ENCODE results near the gene TMEM176B. TPM values are rescaled to one million over a fixed set of nuclear protein-coding genes. Genes with fewer than 3 reads are reported as not detected.

TMEM176B gene
- 2.4 TPM in 2 replicates for polyA plus RNA-seq (2013)

DNA sequence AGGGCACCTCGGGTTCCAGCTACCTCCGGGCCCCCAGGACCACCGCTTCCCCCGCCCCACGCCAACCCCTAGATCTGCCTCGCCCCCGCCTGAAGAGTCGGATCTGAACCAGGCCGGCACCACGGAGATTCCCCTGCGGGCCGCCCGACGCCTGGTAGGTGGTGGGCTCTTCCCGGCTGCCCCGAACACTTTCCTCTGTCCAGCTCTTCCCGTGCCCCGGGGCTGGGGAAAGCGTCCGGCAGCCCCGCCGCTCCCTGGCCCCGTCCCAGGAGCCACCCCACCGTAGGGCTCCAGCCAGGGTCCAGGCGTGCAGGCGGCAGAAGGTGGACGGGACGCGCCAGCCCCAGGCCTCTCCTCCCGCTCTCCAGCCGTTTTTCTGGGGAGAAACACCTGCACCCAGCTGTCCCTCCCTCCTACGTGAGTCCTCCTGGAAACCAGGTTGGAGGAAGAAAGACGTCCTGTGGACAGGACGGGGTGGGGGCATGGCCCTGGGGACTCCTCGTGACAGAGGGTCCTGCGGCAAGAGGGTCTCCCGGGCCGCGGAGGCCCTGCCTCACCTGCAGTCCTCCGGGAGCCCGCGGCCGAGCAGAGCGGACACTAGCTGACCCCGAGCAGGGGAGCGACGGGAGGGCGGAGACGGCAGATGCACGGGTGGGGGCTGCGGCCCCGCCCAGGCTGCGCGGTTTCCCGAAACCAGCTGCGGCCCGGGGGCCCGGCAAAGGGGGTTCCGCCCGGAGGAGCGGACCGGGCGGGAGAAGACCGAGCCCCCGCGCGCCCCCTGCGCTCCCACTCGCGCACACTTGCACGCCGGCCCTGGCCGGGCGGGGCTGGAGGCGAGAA, at the start of gene TMEM176B:
TSS of gene TMEM176B (minus strand) at position 624 of the 840 bp plus-strand sequence. CDS start 3,795 bp downstream, outside the sequence.
- H2AFZ ChIP-seq (ENCODE audit: insufficient read depth, low read length, poor library complexity), result no peak within 1 kb of the TSS
- peak within 1 kb of the TSS; percentile 67 for H3K4me2 ChIP-seq (ENCODE audit: low read length)
- H2AK5ac ChIP-seq (ENCODE audit: low read length), result no peak within 1 kb of the TSS
- H3K79me1 ChIP-seq (ENCODE audit: low read length), result no peaks in the 10 kb centered on the region
- no peaks in the 10 kb centered on the region for H3K36me3 ChIP-seq (ENCODE audit: control insufficient read depth in 1 of 2, insufficient read depth in 2 of 2, low read length in 2 of 2)
- H3K14ac ChIP-seq (ENCODE audit: low read length), result no peak within 1 kb of the TSS
- H2BK12ac ChIP-seq (ENCODE audit: low read length), result no peak within 1 kb of the TSS
- no peak within 1 kb of the TSS for H2BK120ac ChIP-seq (ENCODE audit: insufficient read depth, low read length, poor library complexity)
- H3K9ac ChIP-seq (ENCODE audit: low read length), result no peak within 1 kb of the TSS
- H3K18ac ChIP-seq (ENCODE audit: low read length), result no peak within 1 kb of the TSS
- no peak within 1 kb of the TSS for H3K4ac ChIP-seq (ENCODE audit: low read depth, low read length)
- peaks cover 4% of the 10 kb centered on the region for H3K9me3 ChIP-seq (ENCODE audit: insufficient read depth, low read depth, low read length)
- H4K12ac ChIP-seq (ENCODE audit: low read depth, low read length), result no peak within 1 kb of the TSS
- H3K79me2 ChIP-seq (ENCODE audit: control insufficient read depth, insufficient read depth, low read length, poor library complexity), result no peaks in the 10 kb centered on the region
- no peak within 1 kb of the TSS for H3K23ac ChIP-seq (ENCODE audit: low read length)
- no peak for DNase-seq
- H2BK5ac ChIP-seq (ENCODE audit: low read depth, low read length, poor library complexity), result no peak within 1 kb of the TSS
- H3K4me3 ChIP-seq (ENCODE audit: low read depth, low read length), result peak within 1 kb of the TSS; percentile 43
- no peak within 1 kb of the TSS for H4K8ac ChIP-seq (ENCODE audit: low read depth, low read length)
- H4K91ac ChIP-seq (ENCODE audit: low read depth, low read length), result no peak within 1 kb of the TSS
- WGBS (ENCODE audit: extremely low coverage, insufficient coverage, insufficient read length), result no CpG with 5 or more reads among the region's 75 CpGs
- H3K27me3 ChIP-seq (ENCODE audit: insufficient read depth, low read length), result peaks cover 34% of the 10 kb centered on the region
- H3K4me1 ChIP-seq (ENCODE audit: control insufficient read depth in 1 of 2, insufficient read depth in 2 of 2, low read length in 2 of 2), result peaks cover 6 to 9% of the 10 kb centered on the region in 2 experiments
- no peak within 1 kb of the TSS for H3K27ac ChIP-seq (ENCODE audit: low read depth, low read length)

DNA sequence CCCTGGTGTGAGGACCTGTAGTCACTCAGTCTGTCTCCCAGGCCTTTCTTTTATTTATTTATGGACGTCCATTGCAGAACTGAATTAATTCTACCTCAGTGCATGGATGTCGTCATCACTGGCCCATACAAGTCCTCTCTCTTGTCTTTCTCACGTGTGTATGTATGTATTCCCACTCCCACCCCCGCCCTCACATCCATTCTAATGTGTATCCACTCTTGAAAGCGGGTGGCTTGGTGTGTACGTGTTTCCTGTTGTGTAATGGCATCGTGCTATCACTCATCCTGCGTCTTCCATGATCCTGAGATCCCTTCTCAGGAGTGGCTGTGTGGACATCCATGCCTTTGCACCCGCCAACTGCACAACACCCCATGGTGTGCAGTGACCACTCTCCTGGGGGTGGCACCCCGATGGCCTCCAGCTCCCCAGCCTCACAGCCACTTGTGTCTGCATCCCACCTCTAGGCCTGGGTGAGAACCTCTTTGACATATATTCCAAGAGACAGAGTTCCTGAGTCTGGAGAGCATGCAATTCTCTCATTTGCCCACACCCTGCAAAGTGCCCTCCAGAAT, 49.1 kb upstream of the TMEM176B start:
- no peaks in the 10 kb centered on the region for H3K79me2 ChIP-seq (ENCODE audit: control insufficient read depth, insufficient read depth, low read length, poor library complexity)
- no peak overlapping the region for H3K4me2 ChIP-seq (ENCODE audit: low read length)
- H3K27ac ChIP-seq (ENCODE audit: low read depth, low read length), result no peak overlapping the region
- no peak overlapping the region for H4K91ac ChIP-seq (ENCODE audit: low read depth, low read length)
- H2BK5ac ChIP-seq (ENCODE audit: low read depth, low read length, poor library complexity), result no peak overlapping the region
- no peak overlapping the region for H3K14ac ChIP-seq (ENCODE audit: low read length)
- no peaks in the 10 kb centered on the region for H3K79me1 ChIP-seq (ENCODE audit: low read length)
- H4K12ac ChIP-seq (ENCODE audit: low read depth, low read length), result no peak overlapping the region
- no peak overlapping the region for H3K23ac ChIP-seq (ENCODE audit: low read length)
- H2BK12ac ChIP-seq (ENCODE audit: low read length), result no peak overlapping the region
- no peaks in the 10 kb centered on the region for H3K9me3 ChIP-seq (ENCODE audit: insufficient read depth, low read depth, low read length)
- no peak overlapping the region for H2AFZ ChIP-seq (ENCODE audit: insufficient read depth, low read length, poor library complexity)
- no peak overlapping the region for H2AK5ac ChIP-seq (ENCODE audit: low read length)
- H3K9ac ChIP-seq (ENCODE audit: low read length), result no peak overlapping the region
- DNase-seq, result no peak
- H2BK120ac ChIP-seq (ENCODE audit: insufficient read depth, low read length, poor library complexity), result no peak overlapping the region
- WGBS (ENCODE audit: extremely low coverage, insufficient coverage, insufficient read length), result no CpG with 5 or more reads among the region's 10 CpGs
- no peaks in the 10 kb centered on the region for H3K4me1 ChIP-seq (ENCODE audit: control insufficient read depth in 1 of 2, insufficient read depth in 2 of 2, low read length in 2 of 2)
- no peaks in the 10 kb centered on the region for H3K27me3 ChIP-seq (ENCODE audit: insufficient read depth, low read length)
- H3K4me3 ChIP-seq (ENCODE audit: low read depth, low read length), result no peak overlapping the region
- no peak overlapping the region for H3K18ac ChIP-seq (ENCODE audit: low read length)
- no peaks in the 10 kb centered on the region for H3K36me3 ChIP-seq (ENCODE audit: control insufficient read depth in 1 of 2, insufficient read depth in 2 of 2, low read length in 2 of 2)
- H3K4ac ChIP-seq (ENCODE audit: low read depth, low read length), result no peak overlapping the region
- no peak overlapping the region for H4K8ac ChIP-seq (ENCODE audit: low read depth, low read length)

DNA sequence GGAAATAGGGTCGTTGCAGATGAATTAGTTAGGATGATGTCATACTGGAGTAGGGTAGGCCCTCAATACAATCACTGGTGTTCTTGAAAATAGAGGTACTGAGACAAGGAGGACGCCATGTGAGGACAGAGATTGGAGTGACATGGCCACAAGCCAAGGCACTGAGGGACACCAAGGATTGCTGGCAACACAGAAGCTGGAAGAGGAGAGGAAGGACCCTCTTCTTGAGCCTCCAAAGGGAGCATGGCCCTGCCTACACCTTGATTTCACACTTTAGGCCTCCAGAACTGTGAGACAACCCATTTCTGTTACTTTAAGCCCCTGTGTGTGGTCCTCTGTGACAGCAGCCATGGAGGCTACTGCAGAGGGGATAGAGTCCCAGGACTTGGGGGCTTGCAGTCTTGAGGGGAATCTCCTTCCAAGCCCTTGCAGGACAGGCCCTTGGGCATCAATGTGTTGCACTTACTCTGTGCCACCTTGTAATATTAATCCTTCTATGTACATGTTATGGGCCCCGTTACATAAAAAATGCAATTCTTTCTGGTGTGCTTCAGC, 48.5 kb upstream of the TMEM176B start:
- H3K36me3 ChIP-seq (ENCODE audit: control insufficient read depth in 1 of 2, insufficient read depth in 2 of 2, low read length in 2 of 2), result no peaks in the 10 kb centered on the region
- no peaks in the 10 kb centered on the region for H3K27me3 ChIP-seq (ENCODE audit: insufficient read depth, low read length)
- H3K4me3 ChIP-seq (ENCODE audit: low read depth, low read length), result no peak overlapping the region
- WGBS (ENCODE audit: extremely low coverage, insufficient coverage, insufficient read length), result no CpG with 5 or more reads among the region's 3 CpGs
- H4K8ac ChIP-seq (ENCODE audit: low read depth, low read length), result no peak overlapping the region
- H3K23ac ChIP-seq (ENCODE audit: low read length), result no peak overlapping the region
- no peak overlapping the region for H4K12ac ChIP-seq (ENCODE audit: low read depth, low read length)
- H2BK12ac ChIP-seq (ENCODE audit: low read length), result no peak overlapping the region
- H3K9ac ChIP-seq (ENCODE audit: low read length), result no peak overlapping the region
- H3K9me3 ChIP-seq (ENCODE audit: insufficient read depth, low read depth, low read length), result no peaks in the 10 kb centered on the region
- no peak overlapping the region for H2BK120ac ChIP-seq (ENCODE audit: insufficient read depth, low read length, poor library complexity)
- H2AK5ac ChIP-seq (ENCODE audit: low read length), result no peak overlapping the region
- no peak overlapping the region for H2AFZ ChIP-seq (ENCODE audit: insufficient read depth, low read length, poor library complexity)
- no peak overlapping the region for H3K18ac ChIP-seq (ENCODE audit: low read length)
- no peak overlapping the region for H3K4ac ChIP-seq (ENCODE audit: low read depth, low read length)
- H3K79me1 ChIP-seq (ENCODE audit: low read length), result no peaks in the 10 kb centered on the region
- no peak overlapping the region for H3K4me2 ChIP-seq (ENCODE audit: low read length)
- no peak overlapping the region for H2BK5ac ChIP-seq (ENCODE audit: low read depth, low read length, poor library complexity)
- H3K79me2 ChIP-seq (ENCODE audit: control insufficient read depth, insufficient read depth, low read length, poor library complexity), result no peaks in the 10 kb centered on the region
- no peak for DNase-seq
- no peak overlapping the region for H4K91ac ChIP-seq (ENCODE audit: low read depth, low read length)
- no peaks in the 10 kb centered on the region for H3K4me1 ChIP-seq (ENCODE audit: control insufficient read depth in 1 of 2, insufficient read depth in 2 of 2, low read length in 2 of 2)
- H3K27ac ChIP-seq (ENCODE audit: low read depth, low read length), result no peak overlapping the region
- H3K14ac ChIP-seq (ENCODE audit: low read length), result no peak overlapping the region

DNA sequence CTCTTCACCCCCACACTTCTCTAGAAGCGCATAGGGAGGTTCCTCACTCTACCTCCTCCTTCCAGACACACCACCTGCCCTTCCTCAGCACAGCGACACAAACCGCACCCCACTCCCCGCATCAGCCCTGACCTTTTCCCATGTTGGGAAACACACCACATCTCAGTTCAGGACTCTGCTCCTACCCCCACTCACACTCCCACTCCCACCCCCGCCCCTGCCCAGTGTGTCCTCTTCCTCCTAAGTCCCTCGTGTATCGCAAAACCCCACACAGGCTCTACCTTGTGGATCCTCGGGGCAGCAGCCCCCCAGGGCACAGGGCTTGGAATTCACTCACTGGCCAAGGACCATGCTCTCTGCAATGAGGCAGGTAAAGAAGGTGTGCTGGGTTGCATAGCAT, 47.9 kb upstream of the TMEM176B start:
- Histone ChIP-seq H2AFZ (ENCODE audit: insufficient read depth, low read length, poor library complexity) (no peak overlapping the region), H3K18ac (ENCODE audit: low read length) (no peak overlapping the region), H2BK120ac (ENCODE audit: insufficient read depth, low read length, poor library complexity) (no peak overlapping the region), H4K91ac (ENCODE audit: low read depth, low read length) (no peak overlapping the region), H3K9ac (ENCODE audit: low read length) (no peak overlapping the region), H3K4me1 (ENCODE audit: control insufficient read depth in 1 of 2, insufficient read depth in 2 of 2, low read length in 2 of 2) (no peaks in the 10 kb centered on the region), H3K23ac (ENCODE audit: low read length) (no peak overlapping the region), H4K12ac (ENCODE audit: low read depth, low read length) (no peak overlapping the region), H3K4me3 (ENCODE audit: low read depth, low read length) (no peak overlapping the region), H3K4ac (ENCODE audit: low read depth, low read length) (no peak overlapping the region), H3K27ac (ENCODE audit: low read depth, low read length) (no peak overlapping the region), H2AK5ac (ENCODE audit: low read length) (no peak overlapping the region), H2BK5ac (ENCODE audit: low read depth, low read length, poor library complexity) (no peak overlapping the region), H3K36me3 (ENCODE audit: control insufficient read depth in 1 of 2, insufficient read depth in 2 of 2, low read length in 2 of 2) (no peaks in the 10 kb centered on the region), H3K14ac (ENCODE audit: low read length) (no peak overlapping the region), H2BK12ac (ENCODE audit: low read length) (no peak overlapping the region), H3K79me2 (ENCODE audit: control insufficient read depth, insufficient read depth, low read length, poor library complexity) (no peaks in the 10 kb centered on the region), H4K8ac (ENCODE audit: low read depth, low read length) (no peak overlapping the region), H3K9me3 (ENCODE audit: insufficient read depth, low read depth, low read length) (no peaks in the 10 kb centered on the region), H3K79me1 (ENCODE audit: low read length) (no peaks in the 10 kb centered on the region), H3K4me2 (ENCODE audit: low read length) (no peak overlapping the region), H3K27me3 (ENCODE audit: insufficient read depth, low read length) (no peaks in the 10 kb centered on the region)
- no CpG with 5 or more reads among the region's 8 CpGs for WGBS (ENCODE audit: extremely low coverage, insufficient coverage, insufficient read length)
- no peak for DNase-seq
